NCI-H524 treated with DMSO at 0.1 percent for 48 hours (cell line): ENCODE results near the gene DELE1.

Experiments
- DNase-seq: peaks from one replicate; lab custom pipeline; 2025; lab: John Stamatoyannopoulos, UW

DELE1 gene

DNA sequence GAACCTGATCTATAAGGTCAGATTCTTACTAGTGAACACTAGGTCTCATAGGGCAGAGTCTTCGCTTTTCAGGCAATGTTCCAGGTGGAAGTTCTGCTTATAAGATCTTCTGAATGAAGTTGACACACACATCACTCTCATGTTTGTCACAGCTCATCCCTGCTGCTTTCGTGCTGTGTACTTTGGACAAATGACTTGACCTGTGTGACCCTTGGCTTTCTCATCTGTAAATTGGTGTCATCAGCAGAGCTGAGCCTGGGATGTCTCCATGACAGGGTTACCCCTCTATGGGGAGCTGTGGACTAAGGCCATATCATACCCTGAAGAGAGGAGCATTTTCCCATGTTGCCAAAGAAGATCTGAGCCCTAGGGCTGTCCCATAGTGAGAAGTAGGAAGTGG, 2.8 kb downstream of the DELE1 start:
- DNase-seq, result no peak

DNA sequence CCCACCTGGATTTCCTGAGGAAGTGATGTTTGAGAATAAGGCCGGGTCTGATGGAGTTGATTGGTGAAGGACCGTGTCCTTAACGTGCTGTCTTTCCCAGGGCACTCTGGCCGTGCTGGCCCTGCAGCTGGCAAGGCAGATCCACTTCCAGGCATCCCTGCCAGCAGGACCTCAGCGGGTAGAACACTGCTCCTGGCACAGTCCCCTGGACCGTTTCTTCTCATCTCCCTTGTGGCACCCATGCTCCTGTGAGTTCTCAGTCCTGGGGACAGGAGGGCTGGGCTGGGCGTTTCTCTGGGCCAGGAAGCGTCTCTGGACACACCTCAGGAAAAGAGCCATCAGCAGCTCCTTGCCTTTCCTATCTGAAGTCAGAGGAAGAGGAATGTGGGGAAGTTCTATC, 4.4 kb downstream of the DELE1 start:
- no peak for DNase-seq

DNA sequence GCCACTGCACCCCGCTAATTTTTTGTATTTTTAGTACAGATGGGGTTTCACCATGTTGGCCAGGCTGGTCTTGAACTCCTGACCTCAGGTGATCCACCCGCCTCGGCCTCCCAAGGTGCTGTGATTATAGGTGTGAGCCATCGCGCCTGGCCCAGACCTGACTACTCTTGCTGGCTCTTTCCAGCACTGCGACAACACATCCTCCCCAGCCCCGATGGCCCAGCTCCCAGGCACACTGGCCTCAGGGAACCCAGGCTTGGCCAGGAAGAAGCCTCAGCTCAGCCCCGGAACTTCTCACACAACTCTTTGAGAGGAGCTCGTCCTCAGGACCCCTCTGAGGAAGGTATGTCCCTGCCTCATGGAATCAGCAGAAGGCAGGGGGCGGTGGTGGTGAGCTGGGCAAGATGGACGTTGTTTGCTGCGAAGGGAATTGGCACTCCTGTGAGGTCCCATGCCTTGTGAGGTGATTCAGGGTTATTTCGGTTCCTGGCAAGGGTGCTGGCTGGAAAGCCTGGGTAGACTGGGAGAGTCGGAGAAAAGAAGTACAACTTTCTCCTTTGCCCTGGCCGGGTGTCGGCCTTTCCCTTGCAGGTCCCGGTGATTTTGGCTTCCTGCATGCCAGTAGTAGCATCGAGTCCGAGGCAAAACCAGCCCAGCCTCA, 5.9 kb downstream of the DELE1 start:
- DNase-seq, result no peak

DNA sequence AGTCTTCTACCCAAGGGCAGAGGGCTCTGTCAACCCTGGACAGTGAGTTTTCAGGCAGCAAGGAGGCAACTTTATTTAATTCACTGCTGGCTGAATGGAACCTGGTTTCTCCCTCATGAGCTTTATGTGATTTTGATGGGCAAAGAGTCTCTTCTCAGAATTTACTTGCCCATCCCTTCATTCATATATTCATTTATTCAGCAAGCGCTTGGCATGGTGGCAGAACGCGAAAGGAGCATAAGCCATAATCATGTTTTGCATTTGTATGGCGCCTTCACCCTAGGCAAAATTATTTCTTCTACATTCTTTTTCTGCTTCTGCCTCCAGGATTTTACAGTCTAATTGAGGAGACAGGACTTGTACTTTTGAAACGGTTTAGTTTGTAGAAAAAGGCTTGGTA, 8.0 kb downstream of the DELE1 start:
- DNase-seq, result no peak

DNA sequence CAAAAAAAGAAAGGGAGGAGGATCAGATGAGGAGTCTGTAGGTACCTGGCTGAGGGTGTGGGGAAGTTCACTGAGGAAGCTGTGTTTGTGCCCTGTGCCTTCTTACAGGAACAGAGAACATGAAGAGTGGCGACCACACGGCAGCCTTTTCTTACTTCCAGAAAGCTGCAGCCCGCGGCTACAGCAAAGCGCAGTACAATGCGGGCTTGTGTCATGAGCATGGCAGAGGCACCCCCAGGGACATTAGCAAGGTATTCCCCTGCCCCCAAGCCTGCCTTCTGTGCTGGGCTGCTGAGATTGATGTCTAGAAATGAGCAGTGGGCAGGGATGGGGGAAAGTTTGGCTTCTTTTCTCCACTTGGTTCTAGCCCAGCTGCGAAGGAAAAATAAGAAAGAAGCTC, 9.5 kb downstream of the DELE1 start:
- no peak for DNase-seq

DNA sequence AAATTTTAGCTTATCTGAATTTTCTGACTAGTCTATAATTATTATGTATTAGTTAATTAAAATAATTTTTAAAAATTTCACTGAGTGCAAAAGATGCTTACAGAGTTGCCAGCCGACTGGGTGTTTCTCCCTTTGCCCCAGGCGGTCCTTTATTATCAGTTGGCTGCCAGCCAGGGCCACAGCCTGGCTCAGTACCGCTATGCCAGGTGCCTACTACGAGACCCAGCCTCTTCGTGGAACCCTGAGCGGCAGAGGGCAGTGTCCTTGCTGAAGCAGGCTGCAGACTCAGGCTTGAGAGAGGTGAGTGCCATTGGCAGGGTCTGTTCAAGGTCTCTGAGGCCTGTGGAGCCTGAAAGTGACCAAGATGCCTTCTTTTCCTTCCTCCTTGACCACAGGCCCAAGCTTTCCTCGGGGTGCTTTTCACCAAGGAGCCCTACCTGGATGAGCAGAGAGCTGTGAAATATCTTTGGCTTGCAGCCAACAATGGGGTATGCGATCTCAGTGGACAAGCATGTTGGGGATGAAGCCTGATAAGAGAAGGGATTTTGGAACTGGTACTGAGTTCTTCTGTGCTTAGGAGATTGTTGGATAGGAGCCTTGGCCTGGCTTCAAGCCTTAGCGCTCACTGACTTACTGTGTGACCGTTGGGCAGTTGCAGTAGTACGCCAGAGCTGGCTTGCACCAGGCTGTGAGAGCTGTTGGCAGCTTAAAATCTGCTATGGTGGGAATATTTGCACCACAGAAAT, 10.6 kb downstream of the DELE1 start:
- DNase-seq, result no peak

DNA sequence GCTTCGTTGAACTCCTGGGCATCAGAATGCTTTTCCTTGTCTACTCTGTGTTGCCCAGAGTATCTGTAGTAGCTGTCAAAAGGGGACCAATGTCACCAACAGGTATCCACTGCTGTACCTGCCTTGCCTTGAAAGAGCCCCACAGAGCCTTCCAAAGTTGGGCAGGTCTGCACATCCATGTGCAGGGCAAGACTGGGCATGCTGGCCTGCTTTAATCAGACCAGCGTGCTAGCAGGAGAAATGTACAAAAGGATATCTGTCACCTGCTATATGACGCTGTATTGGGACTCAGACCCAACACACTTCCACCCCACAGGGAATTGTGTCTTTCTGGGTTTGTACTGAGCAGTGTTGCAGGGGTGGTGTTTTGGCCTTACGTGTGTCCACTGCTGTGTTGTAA, 11.9 kb downstream of the DELE1 start:
- DNase-seq, result no peak

DNA sequence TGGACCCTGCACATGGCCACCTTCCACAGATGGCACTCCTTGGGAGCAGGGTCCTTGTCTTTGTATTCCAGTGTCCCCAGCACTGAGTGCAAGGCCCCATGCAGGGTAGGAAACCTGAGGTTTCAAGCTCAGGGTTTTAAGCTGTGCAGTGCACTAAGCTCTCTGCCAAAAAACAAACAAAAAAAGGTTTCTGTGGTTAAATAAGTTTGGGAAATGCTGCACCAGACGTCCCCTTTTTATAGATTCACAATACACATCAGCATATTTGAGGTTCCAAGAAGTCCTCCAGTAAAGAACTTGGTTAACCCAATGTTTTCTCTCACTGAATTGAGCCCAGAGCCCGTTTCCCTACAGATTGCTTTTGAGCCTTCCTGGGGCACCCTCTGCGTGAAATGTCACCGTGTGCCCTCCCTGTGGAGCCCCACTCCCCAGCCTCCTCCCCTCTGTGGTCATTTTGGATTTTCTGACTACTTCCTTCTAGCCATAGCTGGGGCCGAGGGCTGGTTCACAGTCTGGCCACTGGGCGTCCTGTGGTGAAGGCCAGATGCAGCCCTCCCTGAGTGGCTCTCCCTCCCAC, 17.1 kb downstream of the DELE1 start:
- no peak for DNase-seq

DNA sequence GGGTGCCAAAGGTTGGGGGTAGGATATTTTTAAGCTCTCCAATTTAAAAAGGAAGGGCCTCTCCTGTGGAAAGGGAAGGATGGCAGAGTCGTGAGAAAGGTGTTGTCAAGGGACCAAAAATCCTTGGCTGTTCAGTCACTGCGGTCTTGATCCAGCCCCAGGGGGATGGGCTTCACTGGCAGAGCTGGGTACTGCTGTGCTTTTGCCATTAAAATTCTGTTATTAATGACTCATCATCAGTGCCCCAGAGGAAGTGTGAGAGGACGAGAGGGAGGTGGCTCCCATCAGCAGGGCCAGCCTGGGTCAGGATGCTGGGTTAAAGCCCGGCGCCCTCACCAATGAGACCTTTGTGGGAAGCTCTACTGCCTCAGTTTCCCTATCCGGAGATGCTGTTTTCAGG, 17.6 kb downstream of the DELE1 start:
- no peak for DNase-seq

DNA sequence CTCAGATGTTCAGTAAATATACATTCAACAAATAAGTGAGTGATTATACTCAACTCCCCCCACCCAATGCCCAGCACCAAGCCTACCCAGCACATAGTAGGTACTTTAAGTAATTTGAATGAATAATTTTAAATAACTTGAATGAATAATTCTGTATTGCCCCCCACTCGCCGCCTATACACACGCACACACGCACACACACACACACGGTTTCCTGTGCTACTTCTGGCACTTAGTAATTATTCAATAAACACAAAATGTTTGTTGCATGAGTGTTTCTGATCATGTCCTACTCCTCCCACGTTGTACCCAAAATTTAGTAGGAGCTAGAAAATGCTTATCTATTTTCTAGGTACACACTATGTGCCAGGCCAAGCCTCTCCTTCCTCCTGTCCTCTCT, 18.1 kb downstream of the DELE1 start:
- no peak for DNase-seq

DNA sequence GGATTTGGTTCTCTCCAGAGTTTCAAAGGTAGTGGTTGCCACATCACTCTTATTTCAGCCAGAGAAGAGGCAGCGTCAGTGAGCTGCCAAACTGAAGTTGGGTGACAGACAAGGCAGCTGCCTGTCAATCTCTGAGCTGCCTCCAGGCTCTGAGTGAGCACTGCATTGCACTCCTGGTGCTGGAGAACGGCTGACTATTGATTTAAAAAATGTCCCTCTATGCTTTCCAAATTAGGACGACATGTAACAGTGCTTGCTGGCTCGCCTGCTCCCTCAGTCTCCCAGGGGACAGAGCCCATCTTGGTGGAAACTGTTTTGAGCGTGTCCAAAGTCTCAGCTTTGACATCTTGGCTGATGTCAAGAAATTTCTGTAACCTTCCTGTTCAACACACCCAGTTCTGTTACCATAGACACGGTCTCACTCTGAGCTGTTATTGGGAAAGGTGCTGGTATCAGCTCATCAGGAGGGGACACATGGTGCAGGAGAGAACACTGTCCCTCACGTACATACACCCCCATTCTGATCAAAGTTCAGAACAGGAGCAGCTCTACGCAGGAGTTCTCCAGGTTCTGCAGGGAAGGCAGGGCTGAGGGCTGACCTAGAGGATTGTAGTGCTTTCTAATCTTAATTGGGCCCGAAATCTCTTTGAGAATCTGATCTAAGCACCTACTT, 18.6 kb downstream of the DELE1 start:
- DNase-seq, result no peak

DNA sequence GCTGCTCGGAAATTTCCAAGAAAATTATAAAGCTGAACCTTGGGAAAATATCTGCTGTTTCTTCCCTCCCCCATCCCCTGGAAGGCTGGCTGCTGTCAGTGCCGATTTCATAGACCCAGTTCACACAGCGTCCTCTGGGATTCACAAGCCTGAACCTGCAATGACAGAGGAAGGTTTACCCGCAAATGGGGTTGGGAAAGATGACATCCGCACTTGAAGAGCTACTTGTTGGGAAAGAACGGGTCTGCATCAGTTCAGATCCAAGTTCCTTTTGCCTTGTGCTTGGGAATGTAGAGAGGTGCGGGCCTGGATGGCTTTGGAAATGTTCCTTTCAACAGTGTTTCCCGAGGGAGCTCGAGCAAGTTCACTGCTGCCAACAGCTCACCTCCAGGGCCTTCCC, 20.4 kb downstream of the DELE1 start:
- DNase-seq, result no peak

DNA sequence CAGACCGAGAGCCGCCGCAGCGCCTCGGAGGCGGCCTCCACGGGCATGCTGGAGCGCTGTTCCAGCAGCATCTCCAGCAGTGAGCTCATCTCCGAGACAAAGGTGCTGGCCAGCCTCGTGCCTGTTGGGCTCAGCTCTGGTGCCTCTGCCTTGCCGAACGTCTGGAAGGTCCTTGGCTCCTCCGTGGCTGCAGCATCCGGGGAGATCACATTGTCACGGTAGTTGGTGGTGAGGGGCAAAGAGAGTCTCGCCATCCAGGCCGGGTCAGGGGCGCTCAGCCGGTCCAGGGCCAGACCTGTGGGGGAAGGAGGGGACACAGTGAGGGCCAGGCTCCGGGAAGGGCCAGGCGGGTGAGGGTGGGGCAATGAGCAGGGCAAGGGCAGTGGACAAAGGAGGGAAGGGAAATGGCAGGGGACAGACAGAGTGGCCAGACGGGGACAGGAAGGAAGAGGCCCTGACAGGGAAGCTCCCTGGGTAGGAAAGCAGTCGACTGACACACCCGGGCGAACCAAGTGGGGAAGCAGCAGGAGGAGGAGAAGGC, 21.9 kb downstream of the DELE1 start:
- no peak for DNase-seq

DNA sequence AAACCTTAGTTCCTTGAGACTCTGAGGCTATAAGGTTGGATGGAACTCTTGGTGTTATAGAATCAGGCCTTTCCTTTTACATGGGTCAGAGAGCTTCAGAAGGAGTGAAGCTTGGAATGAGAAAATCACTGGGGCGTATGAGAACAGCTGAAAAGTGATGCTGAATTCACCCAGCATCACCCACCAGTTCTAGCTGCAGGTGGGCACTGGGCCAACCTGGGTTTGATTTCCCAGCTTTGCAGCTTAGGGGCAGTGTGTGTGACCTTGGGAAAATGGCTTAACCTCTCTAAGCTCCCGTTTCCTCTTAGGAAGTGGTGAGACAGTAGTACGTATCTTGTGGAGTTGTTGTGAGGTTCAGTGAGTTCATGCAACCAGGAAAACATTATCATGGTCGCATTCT, 23.6 kb downstream of the DELE1 start:
- DNase-seq, result no peak

DNA sequence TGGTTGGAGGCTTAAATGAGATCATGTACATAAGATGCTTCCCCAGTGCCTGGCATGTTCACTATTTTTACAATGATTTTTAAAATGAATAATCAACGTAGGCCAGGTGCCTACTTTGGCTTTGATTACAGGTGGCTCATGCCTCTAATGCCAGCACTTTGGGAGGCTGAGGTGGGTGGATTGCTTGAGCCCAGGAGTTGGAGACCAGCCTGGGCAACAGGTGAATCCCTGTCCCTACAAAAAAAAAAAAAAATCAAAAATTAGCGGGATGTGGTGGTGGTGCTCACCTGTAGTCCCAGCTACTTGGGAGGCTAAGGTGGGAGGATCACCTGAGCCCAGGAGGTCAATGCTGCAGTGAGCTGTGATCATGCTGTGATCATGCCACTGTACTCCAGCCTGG, 25.1 kb downstream of the DELE1 start:
- no peak for DNase-seq

DNA sequence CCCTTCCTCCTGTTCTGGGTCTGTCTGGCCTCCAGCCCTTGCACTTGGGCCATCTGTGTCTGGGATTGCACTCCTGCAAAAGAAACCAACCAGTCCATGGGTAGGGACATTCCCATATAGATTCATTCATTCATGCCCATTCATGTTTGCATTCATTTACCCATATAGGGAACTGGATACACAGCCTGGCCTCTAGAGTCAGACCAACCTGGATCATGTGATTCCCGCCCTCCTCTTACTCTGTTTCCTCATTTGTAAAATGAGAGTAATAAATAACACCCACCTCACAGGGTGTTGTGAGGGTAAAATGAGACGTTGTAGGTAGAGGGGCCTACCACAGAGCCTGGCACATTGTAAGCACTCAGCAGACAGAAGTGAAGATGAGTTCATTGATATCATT, 25.8 kb downstream of the DELE1 start:
- no peak for DNase-seq

DNA sequence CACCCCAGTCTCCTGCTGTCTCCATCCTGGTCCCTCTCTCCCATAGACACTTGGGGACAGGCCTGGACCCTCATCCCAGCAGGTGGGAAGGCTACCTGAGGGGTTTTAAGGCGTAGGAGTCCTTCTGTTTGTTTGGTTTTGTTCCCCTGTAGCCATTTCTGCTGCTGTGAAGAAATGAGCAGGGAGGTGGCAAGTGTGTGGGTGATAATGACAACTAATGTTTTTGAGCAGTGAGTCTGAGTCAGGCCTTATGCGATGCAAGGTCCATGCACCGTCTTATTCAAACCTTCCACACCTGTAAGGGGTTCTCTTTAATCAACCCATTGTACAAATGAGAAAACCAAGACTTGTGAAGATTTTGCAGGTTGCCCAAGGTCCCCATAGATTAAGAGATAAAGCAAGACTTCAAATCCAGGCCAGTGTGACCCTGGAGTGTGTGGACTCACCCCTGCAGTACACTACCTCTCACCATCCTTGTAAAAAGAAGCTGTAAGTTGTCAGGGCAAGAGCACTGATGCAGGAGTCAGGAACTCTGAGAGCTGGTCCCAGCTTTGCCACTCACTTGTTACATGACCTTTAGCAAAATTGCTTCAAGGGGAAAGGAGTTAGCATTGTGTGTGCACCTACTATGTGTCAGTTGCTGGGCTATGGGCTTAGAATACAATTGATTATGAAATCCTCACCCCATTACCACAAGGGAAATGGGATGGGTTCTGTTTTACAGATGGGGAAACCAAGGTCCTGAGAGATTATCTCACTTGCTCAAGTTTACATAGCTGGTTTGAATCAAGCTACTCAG, 26.7 kb downstream of the DELE1 start:
- no peak for DNase-seq

DNA sequence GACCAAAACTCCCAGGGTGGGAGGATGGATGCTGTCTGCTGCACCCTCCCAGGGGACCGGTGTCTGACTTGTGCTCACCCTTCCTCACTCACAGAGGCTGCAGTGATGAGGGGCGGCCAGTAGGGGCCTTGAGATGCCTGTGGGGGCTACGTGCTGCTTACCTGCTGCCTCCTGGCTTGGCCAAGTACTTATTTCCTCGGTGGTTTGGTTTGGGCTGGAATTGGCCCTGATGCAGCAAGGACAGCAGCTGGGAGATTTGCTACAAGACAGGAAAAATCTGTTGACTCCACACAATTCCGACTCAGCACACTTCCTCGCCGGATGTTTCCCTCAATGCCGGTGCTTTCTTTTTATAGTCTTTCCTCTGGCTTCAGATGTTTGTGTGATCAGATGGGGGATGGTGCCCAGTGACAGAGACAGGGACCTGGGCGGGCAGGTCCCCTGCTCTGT, 27.7 kb downstream of the DELE1 start:
- no peak for DNase-seq

DNA sequence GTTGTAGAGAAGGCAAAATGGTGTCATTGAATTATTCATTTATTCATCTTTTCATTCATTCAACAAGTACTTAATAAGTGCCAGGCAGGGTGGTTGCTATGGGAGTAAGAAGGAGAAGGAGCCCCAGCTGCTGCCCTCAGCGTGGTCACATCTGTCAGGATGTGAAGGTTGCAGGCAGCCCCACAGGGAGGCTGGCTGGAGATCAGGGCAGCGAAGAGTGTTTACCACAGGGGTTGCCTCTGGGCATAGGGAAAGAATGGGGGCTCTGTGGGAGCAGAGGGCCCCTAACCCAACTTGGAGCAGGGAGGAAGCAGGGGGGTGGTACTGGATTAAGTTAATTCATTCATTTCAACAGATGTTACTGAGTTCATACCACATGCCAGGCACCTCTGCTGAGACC, 28.3 kb downstream of the DELE1 start:
- no peak for DNase-seq

DNA sequence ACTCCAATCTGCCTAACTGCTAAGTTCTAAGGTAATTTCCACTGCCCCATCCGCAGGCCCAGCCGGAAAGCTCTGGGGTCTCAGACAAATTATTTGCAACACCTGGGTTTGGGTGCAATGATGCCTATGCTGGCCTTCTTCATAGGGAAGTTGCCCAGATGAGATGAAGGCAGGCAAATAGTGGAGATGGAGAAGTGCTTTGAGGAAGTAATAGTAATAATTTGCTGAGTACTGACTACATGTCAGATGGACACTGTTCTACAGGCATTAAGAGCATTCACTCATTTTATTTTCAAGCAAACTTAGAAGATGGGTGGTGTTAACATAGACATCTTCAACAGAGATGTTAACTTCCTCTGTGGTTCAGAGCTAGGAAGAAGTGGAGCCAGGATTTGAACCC, 30.5 kb downstream of the DELE1 start:
- DNase-seq, result no peak

DNA sequence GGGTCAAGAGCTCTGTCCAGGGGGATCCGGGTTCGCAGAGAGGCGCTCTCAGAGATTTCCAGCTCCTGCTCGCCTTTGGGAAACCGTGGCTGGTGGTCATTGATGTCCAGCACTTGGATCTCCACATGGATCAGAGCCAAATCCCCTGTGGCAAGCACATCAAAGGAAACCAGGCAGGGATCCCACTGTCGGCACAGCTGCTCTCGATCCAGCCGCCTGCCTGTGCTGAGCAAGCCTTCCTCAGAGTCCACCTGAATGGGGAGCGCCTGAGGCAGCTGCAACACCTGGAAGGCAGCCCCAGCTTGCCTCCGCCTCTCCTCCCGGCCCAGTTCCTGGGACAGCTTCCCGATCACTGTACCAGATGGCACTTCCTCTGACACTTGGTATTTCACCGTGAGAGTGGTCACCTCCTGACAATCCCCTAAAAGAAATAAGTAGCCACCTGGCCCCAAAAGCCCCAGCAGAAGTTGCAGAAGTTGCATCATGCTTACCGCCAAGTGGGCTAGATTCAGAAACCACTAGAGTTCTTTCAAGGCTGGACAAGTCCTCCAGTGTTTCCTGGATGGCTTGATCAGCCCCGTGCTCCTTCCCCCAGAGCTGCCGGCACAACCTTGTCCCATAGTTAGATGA, 33.8 kb downstream of the DELE1 start:
- DNase-seq, result peak; percentile 24
